Neuronal stem cell (in vitro differentiated cells): ENCODE results near the gene IGFBP4.

Experiments used
- DNase-seq: peaks from one replicate; pipeline ENCODE4 v3.0.0-alpha.2; 2013; ENCODE audit warnings: low spot score
- H2AFZ ChIP-seq: one replicate; pipeline ENCODE4 v1.6.1; 2013; ENCODE audit warnings: mild to moderate bottlenecking, low read length, inconsistent platforms
- H2AK5ac ChIP-seq: 2 replicates; pipeline ENCODE4 v1.6.1; 2013; ENCODE audit warnings: low read depth, mild to moderate bottlenecking, inconsistent platforms, low read length, moderate library complexity, mixed read lengths
- H2BK120ac ChIP-seq: 2 replicates; pipeline ENCODE4 v1.6.1; 2013; ENCODE audit warnings: low read depth, mild to moderate bottlenecking, inconsistent platforms, low read length, moderate library complexity, mixed read lengths
- H2BK12ac ChIP-seq: one replicate; pipeline ENCODE4 v1.6.1; 2013; ENCODE audit warnings: low read length, inconsistent platforms
- H2BK15ac ChIP-seq: 2 replicates; pipeline ENCODE4 v1.6.1; 2013; ENCODE audit warnings: mild to moderate bottlenecking, low read length, inconsistent platforms, mixed read lengths
- H2BK5ac ChIP-seq: one replicate; pipeline ENCODE4 v1.6.1; 2013; ENCODE audit warnings: inconsistent platforms, mild to moderate bottlenecking, low read length, moderate library complexity
- H3K14ac ChIP-seq: one replicate; pipeline ENCODE4 v1.6.1; 2013; ENCODE audit warnings: low read length, inconsistent platforms
- H3K18ac ChIP-seq: 2 replicates; pipeline ENCODE4 v1.6.1; 2013; ENCODE audit warnings: low read length, inconsistent platforms
- H3K23ac ChIP-seq: 2 replicates; pipeline ENCODE4 v1.6.1; 2013; ENCODE audit warnings: low read depth, mild to moderate bottlenecking, mixed read lengths, low read length, inconsistent platforms; ENCODE audit not compliant: poor library complexity
- H3K27ac ChIP-seq: replicated peaks from 3 replicates; pipeline ENCODE4 v1.5.1; 2013; ENCODE audit warnings: low read length, inconsistent platforms
- H3K27me3 ChIP-seq, 3 experiments: 2 replicates each; pipeline ENCODE4 v1.6.1; 2013; ENCODE audit warnings: low read length in 3 of 3, mild to moderate bottlenecking in 2 of 3, inconsistent platforms in 1 of 3, low read depth in 1 of 3, mixed read lengths in 1 of 3, moderate library complexity in 1 of 3; ENCODE audit not compliant: control insufficient read depth in 3 of 3, insufficient read depth in 3 of 3
- H3K36me3 ChIP-seq, 2 donors: replicated peaks in 1 of 2; 2 replicates each; pipeline ENCODE4 v1.6.1; 2013; ENCODE audit warnings: low read length in 2 of 2; ENCODE audit not compliant: control insufficient read depth in 2 of 2, insufficient read depth in 2 of 2
- H3K4ac ChIP-seq: 2 replicates; pipeline ENCODE4 v1.6.1; 2013; ENCODE audit warnings: inconsistent platforms, mild to moderate bottlenecking, low read length, moderate library complexity
- H3K4me1 ChIP-seq, 2 donors: 1 replicate in 1 of 2; 2 replicates in 1 of 2; pipeline ENCODE4 v1.6.1; 2013; ENCODE audit warnings: low read length in 2 of 2, low read depth in 1 of 2; ENCODE audit not compliant: control insufficient read depth in 2 of 2, insufficient read depth in 1 of 2
- H3K4me2 ChIP-seq: one replicate; pipeline ENCODE4 v1.6.1; 2013; ENCODE audit warnings: mild to moderate bottlenecking, low read length, inconsistent platforms; ENCODE audit not compliant: insufficient read depth, poor library complexity, severe bottlenecking
- H3K4me3 ChIP-seq, 2 donors: 2 replicates each; pipeline ENCODE4 v1.5.1; 2013; ENCODE audit warnings: low read length in 2 of 2, mild to moderate bottlenecking in 2 of 2, inconsistent platforms in 1 of 2, moderate library complexity in 1 of 2
- H3K79me1 ChIP-seq: one replicate; pipeline ENCODE4 v1.6.1; 2013; ENCODE audit warnings: low read depth, mild to moderate bottlenecking, inconsistent platforms, low read length, moderate library complexity
- H3K9ac ChIP-seq: one replicate; pipeline ENCODE4 v1.6.1; 2013; ENCODE audit warnings: mild to moderate bottlenecking, low read depth, low read length, inconsistent platforms; ENCODE audit not compliant: poor library complexity
- H3K9me3 ChIP-seq, 2 donors: replicated peaks in 1 of 2; 2 replicates each; pipeline versions ENCODE3 to v1.6.1; 2013; ENCODE audit warnings: low read length in 2 of 2, mild to moderate bottlenecking in 2 of 2, inconsistent platforms in 1 of 2, low read depth in 1 of 2, mixed read lengths in 1 of 2, moderate library complexity in 1 of 2; ENCODE audit not compliant: control insufficient read depth in 2 of 2, insufficient read depth in 1 of 2
- H4K8ac ChIP-seq: one replicate; pipeline ENCODE4 v1.6.1; 2013; ENCODE audit warnings: low read depth, mild to moderate bottlenecking, inconsistent platforms, low read length, moderate library complexity
- H4K91ac ChIP-seq: one replicate; pipeline ENCODE4 v1.6.1; 2013; ENCODE audit warnings: low read length, low read depth, mild to moderate bottlenecking, inconsistent platforms; ENCODE audit not compliant: poor library complexity
- WGBS, 2 donors: extraction: QIAGEN DNeasy Blood & Tissue Kit; methylation state at CpG; one replicate each; pipeline ENCODE4 v1.1.7; 2013; ENCODE audit warnings: missing lambda C conversion rate in 2 of 2, mixed read lengths in 1 of 2; ENCODE audit not compliant: insufficient read length in 2 of 2, insufficient replicate concordance in 1 of 2; ENCODE audit errors: extremely low coverage in 2 of 2; 5-methylcytosine and 5-hydroxymethylcytosine counted together

The IGFBP4 gene

DNA sequence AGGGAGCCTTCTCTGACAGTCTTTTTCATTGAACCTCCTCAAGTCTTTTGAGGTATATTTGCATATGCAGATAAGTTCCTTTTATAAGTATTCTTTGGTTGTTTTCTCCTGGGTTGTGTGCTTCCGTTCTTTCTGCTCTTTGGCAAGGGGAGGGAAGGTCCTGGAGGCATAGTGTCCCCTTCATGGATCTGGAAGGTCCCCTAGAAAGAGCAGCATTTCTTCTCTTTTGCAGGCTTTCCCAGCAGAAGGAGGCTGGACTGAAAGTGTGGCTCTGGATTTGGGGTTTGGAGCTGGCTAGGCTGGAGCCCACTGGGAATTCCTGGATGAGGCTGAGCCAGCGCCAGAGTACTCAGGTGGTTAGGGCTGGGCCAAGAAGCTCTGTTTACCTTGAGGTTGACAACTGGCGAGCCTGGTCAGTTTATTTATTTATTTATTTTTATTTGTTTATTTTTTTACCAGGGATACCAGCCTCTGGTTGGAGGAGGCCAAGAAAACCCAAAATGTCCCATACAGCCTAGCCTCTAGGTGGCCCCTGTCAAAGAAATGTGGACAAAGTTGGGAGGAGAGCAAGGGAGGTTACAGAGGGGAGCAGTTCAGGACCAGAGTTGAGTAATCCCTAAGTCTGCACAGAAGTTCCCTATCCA is 20.1 kb upstream of the IGFBP4 start:
- Histone ChIP-seq H2AK5ac (no peak overlapping the region), H3K23ac (no peak overlapping the region), H3K36me3 (no peaks in the 10 kb centered on the region), H3K4me3 (no peak overlapping the region), H3K79me1 (no peaks in the 10 kb centered on the region), H3K4me2 (no peak overlapping the region), H3K14ac (no peak overlapping the region), H2BK120ac (no peak overlapping the region), H3K18ac (no peak overlapping the region), H3K4ac (no peak overlapping the region), H3K9me3 (no peaks in the 10 kb centered on the region), H2BK12ac (no peak overlapping the region), H3K4me1 (peaks cover 7 to 13% of the 10 kb centered on the region in 2 donors), H4K8ac (no peak overlapping the region), H3K27ac (no peak overlapping the region), H4K91ac (no peak overlapping the region), H2BK15ac (no peak overlapping the region), H2AFZ (peak overlapping the region; percentile 15), H3K9ac (no peak overlapping the region), H2BK5ac (no peak overlapping the region), H3K27me3 (peaks cover 0 to 11% (median 0%) of the 10 kb centered on the region in 3 experiments)
- DNase-seq: peak; percentile 37
- no CpG with 5 or more reads among the region's 3 CpGs for WGBS, 2 donors

DNA sequence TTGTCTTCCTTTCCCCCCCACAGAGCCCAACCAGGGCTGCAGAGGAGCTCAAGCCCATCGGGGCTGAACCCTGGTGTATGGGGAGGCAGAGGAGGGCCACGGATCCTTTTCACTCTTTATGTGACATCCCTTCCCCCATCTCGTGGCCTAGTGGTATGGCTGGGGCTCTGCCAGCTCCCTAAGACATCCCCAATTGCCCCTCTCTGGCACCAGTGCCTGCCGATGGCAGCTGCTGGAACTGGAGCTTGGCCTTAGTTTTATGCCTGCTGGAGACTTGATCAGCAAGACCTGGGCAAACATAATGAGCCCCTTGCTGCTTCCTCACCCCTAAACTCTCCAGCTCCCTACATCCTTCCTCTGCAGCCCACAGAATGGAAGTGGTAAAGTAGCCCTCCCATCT is 17.5 kb upstream of the IGFBP4 start:
- H3K4me1 ChIP-seq: peaks cover 0 to 3% of the 10 kb centered on the region in 2 donors
- peak overlapping the region; percentile 2 for H2BK120ac ChIP-seq
- H3K9me3 ChIP-seq: no peaks in the 10 kb centered on the region
- no peak overlapping the region for H3K27ac ChIP-seq
- H3K18ac ChIP-seq: peak overlapping the region; percentile 19
- H3K4me3 ChIP-seq: no peak overlapping the region
- no peak overlapping the region for H4K8ac ChIP-seq
- no CpG with 5 or more reads among the region's 4 CpGs for WGBS, 2 donors
- no peak overlapping the region for H3K14ac ChIP-seq
- H4K91ac ChIP-seq: no peak overlapping the region
- H2BK5ac ChIP-seq: no peak overlapping the region
- H3K4me2 ChIP-seq: no peak overlapping the region
- peaks cover 0 to 13% (median 0%) of the 10 kb centered on the region in 3 experiments for H3K27me3 ChIP-seq
- no peak overlapping the region for H3K23ac ChIP-seq
- no peaks in the 10 kb centered on the region for H3K36me3 ChIP-seq
- H2BK15ac ChIP-seq: no peak overlapping the region
- H3K9ac ChIP-seq: no peak overlapping the region
- H3K79me1 ChIP-seq: no peaks in the 10 kb centered on the region
- no peak for DNase-seq
- no peak overlapping the region for H3K4ac ChIP-seq
- peak overlapping the region; percentile 37 for H2AFZ ChIP-seq
- peak overlapping the region; percentile 18 for H2AK5ac ChIP-seq
- H2BK12ac ChIP-seq: no peak overlapping the region

DNA sequence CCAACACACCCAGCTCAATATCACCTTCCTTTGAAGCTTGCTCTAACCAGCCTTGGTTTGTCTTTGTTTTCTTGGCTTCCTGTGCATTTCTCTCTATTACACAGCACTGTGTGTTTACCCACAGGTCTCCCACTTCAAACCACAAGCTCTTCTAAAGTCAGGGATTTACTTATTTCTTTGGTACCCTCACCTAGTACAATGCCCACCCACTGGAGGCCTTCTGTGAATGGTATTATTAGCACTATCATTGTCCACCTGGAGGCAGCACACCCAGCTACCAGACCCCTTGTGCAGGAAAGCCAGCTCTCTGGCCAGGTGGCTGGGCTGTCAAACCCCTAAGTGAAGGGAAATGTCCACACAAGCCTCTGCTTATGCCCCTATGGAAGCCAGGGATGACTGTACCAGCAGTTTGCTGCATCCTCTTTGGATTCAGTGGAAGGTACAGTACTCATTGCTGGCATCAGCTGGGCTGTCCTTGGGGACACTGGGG is 16.2 kb upstream of the IGFBP4 start:
- H3K4me3 ChIP-seq: no peak overlapping the region
- DNase-seq: no peak
- no peak overlapping the region for H3K9ac ChIP-seq
- no peak overlapping the region for H2BK120ac ChIP-seq
- no peaks in the 10 kb centered on the region for H3K79me1 ChIP-seq
- no peak overlapping the region for H2BK5ac ChIP-seq
- no peak overlapping the region for H3K4ac ChIP-seq
- H3K23ac ChIP-seq: no peak overlapping the region
- no peak overlapping the region for H4K91ac ChIP-seq
- H4K8ac ChIP-seq: no peak overlapping the region
- H3K14ac ChIP-seq: no peak overlapping the region
- no peak overlapping the region for H2AK5ac ChIP-seq
- H3K9me3 ChIP-seq: no peaks in the 10 kb centered on the region
- no peaks in the 10 kb centered on the region for H3K36me3 ChIP-seq
- H2AFZ ChIP-seq: no peak overlapping the region
- H3K4me1 ChIP-seq: peaks cover 0 to 3% of the 10 kb centered on the region in 2 donors
- H3K27ac ChIP-seq: no peak overlapping the region
- H2BK15ac ChIP-seq: no peak overlapping the region
- H3K27me3 ChIP-seq: peaks cover 0 to 15% (median 0%) of the 10 kb centered on the region in 3 experiments
- no peak overlapping the region for H3K18ac ChIP-seq
- H3K4me2 ChIP-seq: no peak overlapping the region
- no peak overlapping the region for H2BK12ac ChIP-seq

DNA sequence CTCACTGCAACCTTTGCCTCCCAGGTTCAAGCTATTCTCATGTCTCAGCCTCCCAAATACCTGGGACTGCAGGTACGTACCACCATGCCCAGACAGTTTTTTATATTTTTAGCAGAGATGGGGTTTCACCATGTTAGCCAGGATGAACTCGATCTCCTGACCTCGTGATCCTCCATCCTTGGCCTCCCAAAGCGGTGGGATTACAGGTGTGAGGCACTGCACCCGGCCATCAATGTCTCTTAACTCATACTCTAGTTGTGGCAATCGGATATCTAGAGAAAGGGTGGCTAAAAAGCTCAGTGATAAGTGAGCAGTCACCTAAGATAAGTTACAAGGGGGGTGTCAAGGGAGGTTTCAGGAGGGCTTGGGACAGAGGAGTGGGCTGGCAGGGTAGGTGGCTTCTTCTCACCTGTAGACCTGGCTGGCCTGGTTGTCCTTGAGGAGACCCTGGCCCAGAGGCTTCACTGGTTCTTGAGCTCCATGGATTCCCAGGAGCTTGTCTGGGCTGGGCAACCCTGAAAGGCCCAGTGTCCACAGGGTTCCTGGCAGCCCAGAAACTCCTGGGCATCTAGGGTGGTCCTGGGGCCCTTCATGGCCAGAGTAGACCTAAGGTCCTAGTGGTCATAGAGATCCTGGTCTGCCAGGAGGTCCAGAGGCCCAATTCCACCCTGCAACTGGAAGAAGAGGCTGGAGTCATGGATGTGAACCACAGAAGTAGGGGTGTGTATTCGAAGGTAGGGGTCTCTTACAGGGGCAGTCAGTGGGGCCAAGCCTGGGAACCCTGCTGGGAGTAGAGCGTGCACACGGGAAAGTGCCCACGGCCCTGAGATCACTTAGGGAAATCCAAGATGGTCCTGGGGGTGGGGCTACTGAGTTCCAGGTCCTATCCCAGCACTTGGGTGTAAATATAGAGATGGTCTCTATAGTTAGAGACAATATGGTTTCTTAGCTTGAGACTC is 12.7 kb upstream of the IGFBP4 start:
- no peak overlapping the region for H2BK15ac ChIP-seq
- no peak overlapping the region for H4K91ac ChIP-seq
- peaks cover 0 to 27% (median 0%) of the 10 kb centered on the region in 3 experiments for H3K27me3 ChIP-seq
- H2BK12ac ChIP-seq: no peak overlapping the region
- H3K4me1 ChIP-seq: peaks cover 0 to 3% of the 10 kb centered on the region in 2 donors
- no peak overlapping the region for H3K4me2 ChIP-seq
- H3K36me3 ChIP-seq: no peaks in the 10 kb centered on the region
- no peak overlapping the region for H3K4ac ChIP-seq
- no peak overlapping the region for H2AK5ac ChIP-seq
- H3K9me3 ChIP-seq: no peaks in the 10 kb centered on the region
- no peak overlapping the region for H3K4me3 ChIP-seq
- no peak overlapping the region for H2AFZ ChIP-seq
- H3K23ac ChIP-seq: no peak overlapping the region
- H2BK120ac ChIP-seq: no peak overlapping the region
- H3K27ac ChIP-seq: no peak overlapping the region
- H3K18ac ChIP-seq: no peak overlapping the region
- no CpG with 5 or more reads among the region's 10 CpGs for WGBS, 2 donors
- no peak overlapping the region for H4K8ac ChIP-seq
- no peak for DNase-seq
- H3K14ac ChIP-seq: no peak overlapping the region
- no peak overlapping the region for H3K9ac ChIP-seq
- no peak overlapping the region for H2BK5ac ChIP-seq
- no peaks in the 10 kb centered on the region for H3K79me1 ChIP-seq
